Fibroblast of mammary gland (primary cell): ENCODE results near the gene MRPL52.

Source experiments
- DNase-seq: peaks from one replicate; pipeline ENCODE4 v3.0.0-alpha.2; 2010; ENCODE audit warnings: low read depth
- H3K4me3 ChIP-seq: 2 replicates; pipeline ENCODE4 v1.5.1; 2011; ENCODE audit warnings: low read depth, mild to moderate bottlenecking, low read length, moderate library complexity; ENCODE audit not compliant: control insufficient read depth
- TF ChIP-seq, protein P1 (sequence below): conservative IDR thresholded peaks from 2 replicates; pipeline ENCODE4 v1.5.1; 2011; ENCODE audit warnings: low read depth, low read length, inconsistent platforms; ENCODE audit not compliant: control insufficient read depth, insufficient read depth

MRPL52 gene

DNA sequence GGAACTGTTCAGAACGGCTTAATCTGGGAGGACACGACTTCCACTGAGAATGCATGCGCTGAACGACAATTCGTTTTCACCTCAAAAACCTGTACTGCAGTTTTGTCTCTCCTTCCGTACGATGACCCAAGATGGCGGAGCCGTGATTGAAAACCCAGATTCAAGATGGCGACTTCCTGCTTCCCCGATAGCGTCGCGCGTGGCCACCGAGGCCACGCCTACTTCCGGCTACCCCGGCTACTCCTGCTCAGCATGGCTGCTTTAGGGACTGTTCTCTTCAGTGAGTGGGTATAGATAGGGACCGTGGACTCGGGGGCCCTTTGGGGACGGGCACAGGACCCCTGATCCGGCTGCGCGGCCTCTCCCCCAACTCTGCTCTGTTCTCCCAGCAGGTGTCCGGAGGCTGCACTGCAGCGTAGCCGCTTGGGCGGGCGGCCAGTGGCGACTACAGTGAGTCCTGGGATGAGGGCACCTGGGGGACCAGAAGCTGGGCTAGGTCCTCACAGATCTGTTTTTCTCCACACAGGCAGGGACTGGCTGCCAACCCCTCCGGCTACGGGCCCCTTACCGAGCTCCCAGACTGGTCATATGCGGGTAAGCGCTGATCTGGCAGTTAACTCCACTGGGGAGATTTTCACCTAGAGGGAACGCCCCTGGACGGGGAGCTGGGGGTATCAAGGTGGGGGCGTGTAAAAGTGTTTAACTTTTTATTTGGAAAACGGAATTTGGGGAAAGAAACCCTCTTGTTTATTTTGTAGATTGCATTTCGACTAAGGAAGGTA, at the start of gene MRPL52:
MRPL52 (plus strand) TSS at position 227 of the 782 bp plus-strand sequence; CDS start at position 253, 26 bp downstream.
- peak; percentile 85 for DNase-seq
- TF ChIP-seq, protein P1, sequence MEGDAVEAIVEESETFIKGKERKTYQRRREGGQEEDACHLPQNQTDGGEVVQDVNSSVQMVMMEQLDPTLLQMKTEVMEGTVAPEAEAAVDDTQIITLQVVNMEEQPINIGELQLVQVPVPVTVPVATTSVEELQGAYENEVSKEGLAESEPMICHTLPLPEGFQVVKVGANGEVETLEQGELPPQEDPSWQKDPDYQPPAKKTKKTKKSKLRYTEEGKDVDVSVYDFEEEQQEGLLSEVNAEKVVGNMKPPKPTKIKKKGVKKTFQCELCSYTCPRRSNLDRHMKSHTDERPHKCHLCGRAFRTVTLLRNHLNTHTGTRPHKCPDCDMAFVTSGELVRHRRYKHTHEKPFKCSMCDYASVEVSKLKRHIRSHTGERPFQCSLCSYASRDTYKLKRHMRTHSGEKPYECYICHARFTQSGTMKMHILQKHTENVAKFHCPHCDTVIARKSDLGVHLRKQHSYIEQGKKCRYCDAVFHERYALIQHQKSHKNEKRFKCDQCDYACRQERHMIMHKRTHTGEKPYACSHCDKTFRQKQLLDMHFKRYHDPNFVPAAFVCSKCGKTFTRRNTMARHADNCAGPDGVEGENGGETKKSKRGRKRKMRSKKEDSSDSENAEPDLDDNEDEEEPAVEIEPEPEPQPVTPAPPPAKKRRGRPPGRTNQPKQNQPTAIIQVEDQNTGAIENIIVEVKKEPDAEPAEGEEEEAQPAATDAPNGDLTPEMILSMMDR: no peak
- H3K4me3 ChIP-seq: peak within 1 kb of the TSS; percentile 94

GRCh38 chr14:22780105-22780679, 49.5 kb upstream of the MRPL52 start:
- TF ChIP-seq, protein P1: no peak
- H3K4me3 ChIP-seq: no peak overlapping the region
- DNase-seq: no peak

DNA sequence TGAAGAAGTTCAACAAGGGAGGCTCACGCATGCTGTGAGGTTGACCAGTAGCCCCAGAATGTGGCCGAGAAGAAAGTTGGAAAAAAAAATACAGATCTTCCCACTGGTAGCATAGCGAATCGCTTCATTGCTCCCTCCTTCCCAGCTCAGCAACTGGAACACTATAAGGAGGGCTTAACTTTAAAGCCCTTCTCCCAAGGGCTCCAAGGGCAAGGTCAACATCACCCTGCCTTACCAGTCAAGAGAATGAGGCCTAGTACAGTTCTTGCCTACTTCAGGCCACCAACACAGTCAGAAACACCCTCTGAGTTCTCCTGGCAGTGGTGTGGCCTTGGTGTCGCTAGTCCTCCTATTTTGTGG, 48.8 kb upstream of the MRPL52 start:
- no peak for DNase-seq
- H3K4me3 ChIP-seq: no peak overlapping the region
- TF ChIP-seq, protein P1: no peak

DNA sequence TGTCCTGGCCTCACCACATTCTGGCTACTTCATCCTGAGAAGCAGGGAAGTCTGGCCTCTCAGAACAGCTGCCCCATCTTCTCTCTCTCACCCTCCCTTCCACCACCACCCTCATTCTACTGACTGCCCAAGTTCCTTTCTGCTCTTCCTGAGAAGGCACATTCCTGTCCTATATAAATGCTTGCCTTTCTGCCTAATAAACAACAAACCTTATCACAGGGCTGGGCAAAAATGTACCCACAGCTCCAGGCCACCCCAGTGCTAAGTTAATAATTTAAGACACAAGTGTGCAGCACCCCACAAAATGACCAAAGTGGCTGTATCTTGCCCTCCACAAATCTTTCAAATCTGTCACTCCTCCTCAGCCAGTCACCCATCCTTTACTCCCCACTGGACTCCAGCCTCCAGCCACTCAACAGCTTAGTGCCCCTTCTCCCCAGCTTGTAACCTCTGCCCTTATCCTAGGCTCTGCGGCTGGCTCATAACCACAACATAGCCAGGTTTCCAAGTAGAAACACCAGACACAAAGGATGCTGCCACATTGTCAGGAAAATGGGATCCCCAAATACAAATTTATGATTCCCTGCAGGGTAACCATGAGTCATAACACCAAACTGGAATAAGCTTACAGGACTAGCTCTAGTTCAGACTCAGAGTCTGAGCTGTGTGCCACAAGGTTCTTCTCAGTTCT, 48.2 kb upstream of the MRPL52 start:
- DNase-seq: peak; percentile 47
- TF ChIP-seq, protein P1: no peak

GRCh38 chr14:22786685-22787084, 43.0 kb upstream of the MRPL52 start:
- no peak for DNase-seq
- TF ChIP-seq, protein P1: no peak
- H3K4me3 ChIP-seq: no peak overlapping the region

More for the DNA sequence above, 48.2 kb upstream of the MRPL52 start:
- no peak overlapping the region for H3K4me3 ChIP-seq

- peak; percentile 65 for DNase-seq
- H3K4me3 ChIP-seq: no peak overlapping the region
- TF ChIP-seq, protein P1: no peak
Observed at GRCh38 chr14:22791301-22791700, 38.4 kb upstream of the MRPL52 start.
